K562 (cell line): ENCODE data around the gene DLL4. TPM values are rescaled to one million over a fixed set of nuclear protein-coding genes. Genes with fewer than 3 reads are reported as not detected.
A peak's percentile ranks its signal among the peaks of the same experiment; 100 is the strongest.

ENCODE experiments used
- BRCA1 ChIP-seq, 2 experiments: fragments of 450-650 bp in 1 of 2; sonication (generic) in 1 of 2; formaldehyde crosslinking in 1 of 2; IDR thresholded peaks; 2 replicates each; pipeline versions ENCODE4 v1.5.0 to v1.6.1; 2017 to 2020; ENCODE audit warnings: mild to moderate bottlenecking in 1 of 2, missing genetic modification reagents in 1 of 2
- CBX1 ChIP-seq: sonication (generic); IDR thresholded peaks from 2 replicates; pipeline ENCODE4 v1.6.1; 2016; ENCODE audit warnings: antibody characterized with exemption, low read depth, mild to moderate bottlenecking
- CCNT2 ChIP-seq: IDR thresholded peaks from 2 replicates; pipeline ENCODE4 v1.6.1; 2011; ENCODE audit warnings: borderline replicate concordance, low read depth, mild to moderate bottlenecking, moderate library complexity, mixed read lengths, low read length; ENCODE audit not compliant: insufficient read length; ENCODE audit errors: extremely low read depth
- CEBPG ChIP-seq, 3 experiments: fragments of 200-800 bp in 1 of 3; sonication (Bioruptor generic) in 1 of 3; sonication (generic) in 1 of 3; formaldehyde crosslinking in 1 of 3; IDR thresholded peaks in 2 of 3; conservative IDR thresholded peaks in 1 of 3; 2 replicates each; pipeline versions ENCODE4 v1.6.1 to v1.8.0; 2016 to 2022; ENCODE audit warnings: missing compliant biosample characterization in 2 of 3, missing genetic modification characterization in 2 of 3, mild to moderate bottlenecking in 1 of 3, missing genetic modification reagents in 1 of 3
- GATA2 ChIP-seq: sonication (generic); formaldehyde crosslinking; IDR thresholded peaks from 2 replicates; pipeline ENCODE4 v1.4.0; 2020; ENCODE audit warnings: mild to moderate bottlenecking, missing genetic modification reagents
- GATAD2A ChIP-seq: fragments of 450-650 bp; IDR thresholded peaks from 2 replicates; pipeline ENCODE4 v1.6.1; 2017
- HEY1 ChIP-seq: fragments of 250-450 bp; sonication (Bioruptor Pico); IDR thresholded peaks from 2 replicates; pipeline ENCODE4 v1.5.0; 2020; ENCODE audit warnings: mild to moderate bottlenecking, moderate library complexity, borderline replicate concordance
- HNRNPL ChIP-seq: fragments of 200-400 bp; formaldehyde crosslinking; IDR thresholded peaks from 2 replicates; pipeline ENCODE4 v1.6.1; 2017; ENCODE audit warnings: low read depth, mild to moderate bottlenecking, low read length
- KHSRP ChIP-seq: fragments of 450-650 bp; IDR thresholded peaks from 2 replicates; pipeline ENCODE4 v1.6.1; 2017
- MYNN ChIP-seq, 2 experiments: sonication (generic); formaldehyde crosslinking in 1 of 2; IDR thresholded peaks; 2 replicates each; pipeline versions ENCODE4 v1.5.0 to v1.6.1; 2016 to 2020; ENCODE audit warnings: antibody characterized with exemption in 1 of 2, missing genetic modification reagents in 1 of 2
- NFXL1 ChIP-seq: fragments of 450-650 bp; formaldehyde crosslinking; IDR thresholded peaks from 2 replicates; pipeline ENCODE4 v1.4.0; 2021; ENCODE audit warnings: mild to moderate bottlenecking
- PHB ChIP-seq: fragments of 250-450 bp; sonication (Bioruptor Pico); IDR thresholded peaks from 2 replicates; pipeline ENCODE4 v1.5.0; 2021
- RBM15 ChIP-seq: fragments of 200-400 bp; formaldehyde crosslinking; IDR thresholded peaks from 2 replicates; pipeline ENCODE4 v1.6.1; 2018; ENCODE audit warnings: mild to moderate bottlenecking, low read length, moderate library complexity; ENCODE audit not compliant: insufficient read depth
- SMARCA5 ChIP-seq: fragments of 450-650 bp; IDR thresholded peaks from 2 replicates; pipeline ENCODE4 v1.6.1; 2016
- TCF7 ChIP-seq: sonication (generic); IDR thresholded peaks from 2 replicates; pipeline ENCODE4 v1.6.1; 2016; ENCODE audit warnings: antibody characterized with exemption, borderline replicate concordance
- TRIM24 ChIP-seq, 2 experiments: fragments of 450-650 bp; IDR thresholded peaks; 2 replicates each; pipeline ENCODE4 v1.6.1; 2016
- ZBTB7A ChIP-seq: IDR thresholded peaks from 2 replicates; pipeline ENCODE4 v1.6.1; 2011; ENCODE audit warnings: low read depth, mild to moderate bottlenecking, low read length, moderate library complexity, borderline replicate concordance; ENCODE audit not compliant: control insufficient read depth
- ZNF24 ChIP-seq: fragments of 450-650 bp; IDR thresholded peaks from 2 replicates; pipeline ENCODE4 v1.6.1; 2016
- ZNF324 ChIP-seq: fragments of 250-450 bp; sonication (Bioruptor Pico); IDR thresholded peaks from 2 replicates; pipeline ENCODE4 v1.4.0; 2020; ENCODE audit warnings: mild to moderate bottlenecking
- ZNF431 ChIP-seq: sonication (generic); formaldehyde crosslinking; IDR thresholded peaks from 2 replicates; pipeline ENCODE4 v1.8.0; 2022; ENCODE audit warnings: mild to moderate bottlenecking, missing genetic modification reagents
- polyA plus RNA-seq, 8 experiments: library from polyadenylated mRNA; depleted of rRNA in 4 of 8; stranded (reverse) in 5 of 8; unstranded in 3 of 8; fragments of >200 nt; fragmentation: Nextera tagmentation in 2 of 8; fragmentation: Illumina TruSeq in 1 of 8; extraction: Ambion mirVana in 2 of 8; extraction: Trizol in 1 of 8; gene quantifications; 2 replicates each; pipeline versions ENCODE4 v1.2.1 to v1.2.3, GENCODE V29; 2011 to 2014; ENCODE audit warnings: inconsistent platforms in 1 of 8, missing spikeins in 1 of 8
- total RNA-seq, 7 experiments: library from RNA; depleted of rRNA in 6 of 7; stranded (reverse); fragments of >200 nt in 6 of 7; fragmentation: Illumina TruSeq in 2 of 7; extraction: Trizol in 2 of 7; gene quantifications; 2 replicates each; pipeline versions ENCODE4 v1.2.1 to v1.2.3, GENCODE V29; 2011 to 2021; ENCODE audit warnings: low replicate concordance in 1 of 7
- TF ChIP-seq, protein P1 (sequence below): IDR thresholded peaks from 2 replicates; pipeline ENCODE4 v1.6.1; 2016; ENCODE audit warnings: missing genetic modification characterization, missing compliant biosample characterization
- TF ChIP-seq, protein P2 (sequence below): fragments of 250-450 bp; sonication (Bioruptor Pico); IDR thresholded peaks from 2 replicates; pipeline ENCODE4 v1.5.0; 2021; ENCODE audit warnings: mild to moderate bottlenecking, borderline replicate concordance
- TF ChIP-seq, protein P3 (sequence below): fragments of 450-650 bp; IDR thresholded peaks from 2 replicates; pipeline ENCODE4 v1.6.1; 2017; ENCODE audit warnings: antibody characterized with exemption

Gene DLL4
- total and polyA plus RNA-seq, 9 of the 15 experiments (the other 6 are each of a cell fraction or from before 2014, with no cell fraction given) = 0.04 to 1.1 (median 0.41) TPM; not detected in 1

DNA sequence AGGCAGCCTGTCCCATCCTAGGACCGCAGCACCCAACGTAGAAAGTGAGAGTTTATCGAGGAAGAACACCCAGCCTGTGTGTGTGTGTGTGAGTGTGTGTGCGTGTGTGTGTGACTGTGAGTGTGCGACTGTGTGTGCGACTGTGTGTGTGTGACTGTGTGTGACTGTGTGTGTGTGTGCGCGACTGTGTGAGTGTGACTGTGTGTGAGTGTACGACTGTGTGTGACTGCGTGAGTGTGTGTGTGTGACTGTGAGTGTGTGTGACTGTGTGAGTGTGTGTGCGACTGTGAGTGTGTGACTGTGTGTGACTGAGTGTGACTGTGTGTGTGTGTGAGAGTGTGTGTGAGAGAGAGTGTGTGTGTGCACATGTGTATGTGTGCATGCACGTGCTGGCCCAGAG is 15.1 kb upstream of the DLL4 start (continued):
- TF ChIP-seq BRCA1 (IDR thresholded peaks at IDR 0.05) (no peak), BRCA1 (CRISPR knock-in tag; IDR thresholded peaks at IDR 0.05) (no peak), ZNF431 (CRISPR knock-in tag) (no peak), CBX1 (peak; percentile 16; the same call in 1 of the 2 replicates), TCF7 (no peak), MYNN (IDR thresholded peaks at IDR 0.05) (peak; percentile 33; the same call in 1 of the 2 replicates), MYNN (CRISPR knock-in tag; IDR thresholded peaks at IDR 0.05) (no peak), ZBTB7A (no peak), HNRNPL (no peak), RBM15 (no peak), KHSRP (no peak), CEBPG (CRISPR knock-in tag; IDR thresholded peaks at IDR 0.05) (no peak), CEBPG (tag; conservative IDR thresholded peaks at IDR 0.05 in 1 of 2, IDR thresholded peaks at IDR 0.05 in 1 of 2) (no peak), SMARCA5 (peak; percentile 51; the same call in 1 of the 2 replicates), GATAD2A (no peak), ZNF24 (no peak), ZNF324 (no peak), NFXL1 (CRISPR knock-in tag) (no peak), TRIM24 (IDR thresholded peaks at IDR 0.05) (peak in 1 of 2 experiments; percentile 26; a peak in 1 of 4 replicates), HEY1 (no peak), GATA2 (no peak), PHB (no peak), CCNT2 (no peak)
- TF ChIP-seq, protein P1, sequence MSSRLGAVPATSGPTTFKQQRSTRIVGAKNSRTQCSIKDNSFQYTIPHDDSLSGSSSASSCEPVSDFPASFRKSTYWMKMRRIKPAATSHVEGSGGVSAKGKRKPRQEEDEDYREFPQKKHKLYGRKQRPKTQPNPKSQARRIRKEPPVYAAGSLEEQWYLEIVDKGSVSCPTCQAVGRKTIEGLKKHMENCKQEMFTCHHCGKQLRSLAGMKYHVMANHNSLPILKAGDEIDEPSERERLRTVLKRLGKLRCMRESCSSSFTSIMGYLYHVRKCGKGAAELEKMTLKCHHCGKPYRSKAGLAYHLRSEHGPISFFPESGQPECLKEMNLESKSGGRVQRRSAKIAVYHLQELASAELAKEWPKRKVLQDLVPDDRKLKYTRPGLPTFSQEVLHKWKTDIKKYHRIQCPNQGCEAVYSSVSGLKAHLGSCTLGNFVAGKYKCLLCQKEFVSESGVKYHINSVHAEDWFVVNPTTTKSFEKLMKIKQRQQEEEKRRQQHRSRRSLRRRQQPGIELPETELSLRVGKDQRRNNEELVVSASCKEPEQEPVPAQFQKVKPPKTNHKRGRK (tag) = no peak
- TF ChIP-seq, protein P2, sequence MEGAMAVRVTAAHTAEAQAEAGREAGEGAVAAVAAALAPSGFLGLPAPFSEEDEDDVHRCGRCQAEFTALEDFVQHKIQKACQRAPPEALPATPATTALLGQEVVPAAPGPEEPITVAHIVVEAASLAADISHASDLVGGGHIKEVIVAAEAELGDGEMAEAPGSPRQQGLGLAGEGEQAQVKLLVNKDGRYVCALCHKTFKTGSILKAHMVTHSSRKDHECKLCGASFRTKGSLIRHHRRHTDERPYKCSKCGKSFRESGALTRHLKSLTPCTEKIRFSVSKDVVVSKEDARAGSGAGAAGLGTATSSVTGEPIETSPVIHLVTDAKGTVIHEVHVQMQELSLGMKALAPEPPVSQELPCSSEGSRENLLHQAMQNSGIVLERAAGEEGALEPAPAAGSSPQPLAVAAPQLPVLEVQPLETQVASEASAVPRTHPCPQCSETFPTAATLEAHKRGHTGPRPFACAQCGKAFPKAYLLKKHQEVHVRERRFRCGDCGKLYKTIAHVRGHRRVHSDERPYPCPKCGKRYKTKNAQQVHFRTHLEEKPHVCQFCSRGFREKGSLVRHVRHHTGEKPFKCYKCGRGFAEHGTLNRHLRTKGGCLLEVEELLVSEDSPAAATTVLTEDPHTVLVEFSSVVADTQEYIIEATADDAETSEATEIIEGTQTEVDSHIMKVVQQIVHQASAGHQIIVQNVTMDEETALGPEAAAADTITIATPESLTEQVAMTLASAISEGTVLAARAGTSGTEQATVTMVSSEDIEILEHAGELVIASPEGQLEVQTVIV (CRISPR knock-in tag) = no peak
- TF ChIP-seq, protein P3, sequence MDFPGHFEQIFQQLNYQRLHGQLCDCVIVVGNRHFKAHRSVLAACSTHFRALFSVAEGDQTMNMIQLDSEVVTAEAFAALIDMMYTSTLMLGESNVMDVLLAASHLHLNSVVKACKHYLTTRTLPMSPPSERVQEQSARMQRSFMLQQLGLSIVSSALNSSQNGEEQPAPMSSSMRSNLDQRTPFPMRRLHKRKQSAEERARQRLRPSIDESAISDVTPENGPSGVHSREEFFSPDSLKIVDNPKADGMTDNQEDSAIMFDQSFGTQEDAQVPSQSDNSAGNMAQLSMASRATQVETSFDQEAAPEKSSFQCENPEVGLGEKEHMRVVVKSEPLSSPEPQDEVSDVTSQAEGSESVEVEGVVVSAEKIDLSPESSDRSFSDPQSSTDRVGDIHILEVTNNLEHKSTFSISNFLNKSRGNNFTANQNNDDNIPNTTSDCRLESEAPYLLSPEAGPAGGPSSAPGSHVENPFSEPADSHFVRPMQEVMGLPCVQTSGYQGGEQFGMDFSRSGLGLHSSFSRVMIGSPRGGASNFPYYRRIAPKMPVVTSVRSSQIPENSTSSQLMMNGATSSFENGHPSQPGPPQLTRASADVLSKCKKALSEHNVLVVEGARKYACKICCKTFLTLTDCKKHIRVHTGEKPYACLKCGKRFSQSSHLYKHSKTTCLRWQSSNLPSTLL = 0 out of 2 replicates have a peak, but pooled peaks have one; percentile 18
